ENCODE data around the gene STK10.
"Not testable (repeated sequence)": the region's sequence is repeated elsewhere in the genome, so short reads cannot be mapped to it uniquely, and the experiment has no call there.

STK10 gene

GRCh38 chr5:172164769-172165212, 23.2 kb downstream of the STK10 start:
- no peak for DNase-seq

DNA sequence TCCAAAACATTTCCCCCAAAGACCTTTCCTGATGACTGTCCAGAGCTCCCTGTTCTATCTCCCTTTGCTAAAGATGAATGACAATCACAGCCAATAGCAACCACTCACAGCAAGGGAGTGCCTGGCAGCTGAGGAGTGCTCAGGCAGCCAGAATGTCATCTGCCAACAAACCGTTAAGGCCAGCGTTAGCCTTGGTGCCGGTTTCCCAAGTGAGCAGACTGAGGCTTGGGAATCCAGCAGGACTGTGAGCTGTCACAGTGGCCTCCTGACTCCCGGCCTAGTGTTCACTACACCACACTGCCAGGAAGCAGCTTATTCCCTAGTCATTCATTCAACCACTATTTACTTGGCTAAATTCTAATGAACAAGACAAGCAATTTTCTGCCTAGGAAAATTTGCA, 24.7 kb downstream of the STK10 start:
- no peak for DNase-seq

GRCh38 chr5:172162987-172163343, 25.1 kb downstream of the STK10 start:
- no peak for DNase-seq

DNA sequence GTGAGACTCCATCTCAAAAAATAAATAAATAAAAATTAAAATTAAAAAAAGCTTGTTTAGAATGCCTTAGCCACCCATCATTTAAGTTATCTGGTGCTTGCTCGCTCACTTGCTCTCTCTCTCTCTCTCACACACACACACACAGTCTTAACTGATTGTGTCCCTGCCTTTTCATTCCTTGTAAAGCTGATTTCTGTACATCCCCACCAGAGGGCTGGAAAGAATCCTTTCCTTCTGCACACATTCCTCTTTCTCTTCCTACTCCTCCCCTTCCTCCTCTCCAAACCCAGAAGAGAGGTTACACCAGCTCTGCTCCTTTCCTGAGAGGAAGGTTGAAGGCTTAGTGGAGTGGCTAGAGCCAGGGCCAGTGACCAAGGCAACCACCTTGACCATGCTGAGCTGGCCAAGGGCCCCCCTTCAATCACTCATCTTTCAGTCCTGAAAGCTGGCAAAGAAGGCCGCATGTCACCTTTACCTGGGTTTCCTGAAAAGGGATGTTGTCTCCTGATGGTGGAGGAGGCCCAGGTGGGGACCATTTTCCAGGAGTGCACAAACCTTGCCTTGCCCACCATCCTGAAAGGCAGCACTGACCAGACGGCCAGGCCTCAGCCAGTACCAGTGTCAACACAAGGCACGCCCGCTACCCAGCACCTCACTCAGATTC, 25.6 kb downstream of the STK10 start:
- no peak for DNase-seq

DNA sequence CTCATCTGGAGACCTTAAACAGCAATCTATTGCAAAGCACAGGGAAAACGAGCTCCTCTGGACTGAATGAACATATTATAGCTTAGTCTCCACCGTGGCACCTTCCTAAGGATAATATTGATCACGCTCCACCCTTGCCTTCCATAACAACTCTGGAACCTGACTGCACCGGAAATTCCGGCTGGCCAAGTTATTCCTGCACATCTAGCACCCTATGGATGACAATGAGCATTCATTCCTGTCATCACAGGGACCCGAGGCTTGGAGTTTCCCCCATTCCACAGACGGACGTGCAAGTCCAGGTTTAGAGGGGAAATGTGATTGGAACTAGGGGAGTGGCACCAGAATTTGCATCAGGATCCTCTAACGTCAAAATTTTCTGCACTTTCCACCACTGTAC, 27.5 kb downstream of the STK10 start:
- DNase-seq, result no peak

GRCh38 chr5:172159016-172159415, 29.0 kb downstream of the STK10 start:
- DNase-seq, result no peak

DNA sequence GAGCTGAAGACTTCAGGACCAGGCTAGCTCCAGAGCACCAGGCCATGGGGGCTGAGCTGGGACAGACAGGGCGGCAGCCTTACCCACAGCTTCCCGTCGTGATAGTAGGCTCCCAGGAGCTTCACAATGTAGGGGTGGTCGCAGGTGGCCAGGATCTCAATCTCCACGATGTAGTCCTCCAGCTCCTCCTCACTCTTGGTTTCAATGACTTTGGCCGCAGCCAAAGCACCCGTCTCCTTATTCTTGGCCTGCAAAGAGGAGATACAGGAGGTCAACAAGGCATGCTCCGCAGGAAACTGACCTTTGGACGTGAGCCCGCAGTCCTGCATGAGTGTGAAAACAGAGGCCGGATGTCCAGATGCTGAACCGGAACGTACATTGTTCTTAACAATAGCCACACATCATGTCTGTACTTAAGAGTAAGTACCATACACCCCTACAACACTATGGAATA, 31.5 kb downstream of the STK10 start:
- DNase-seq, result no peak

DNA sequence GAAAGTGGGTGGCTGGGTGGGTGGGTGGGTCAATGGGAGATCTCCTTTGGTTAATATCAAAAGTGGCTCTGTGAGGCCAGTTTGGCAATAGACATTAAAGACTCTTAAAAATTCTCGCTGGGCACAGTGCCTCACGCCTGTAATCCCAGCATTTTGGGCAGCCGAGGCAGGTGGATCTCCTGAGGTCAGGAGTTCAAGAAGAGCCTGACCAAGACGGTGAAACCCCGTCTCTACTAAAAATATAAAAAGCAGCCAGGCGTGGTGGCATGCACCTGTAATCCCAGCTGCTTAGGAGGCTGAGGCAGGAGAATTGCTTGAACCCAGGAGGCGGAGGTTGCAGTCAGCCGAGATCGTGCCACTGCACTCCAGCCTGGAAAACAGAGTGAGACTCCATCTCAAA, 32.9 kb downstream of the STK10 start:
- DNase-seq, result not testable (repeated sequence)

GRCh38 chr5:172153695-172154094, 34.3 kb downstream of the STK10 start:
- DNase-seq, result no peak

DNA sequence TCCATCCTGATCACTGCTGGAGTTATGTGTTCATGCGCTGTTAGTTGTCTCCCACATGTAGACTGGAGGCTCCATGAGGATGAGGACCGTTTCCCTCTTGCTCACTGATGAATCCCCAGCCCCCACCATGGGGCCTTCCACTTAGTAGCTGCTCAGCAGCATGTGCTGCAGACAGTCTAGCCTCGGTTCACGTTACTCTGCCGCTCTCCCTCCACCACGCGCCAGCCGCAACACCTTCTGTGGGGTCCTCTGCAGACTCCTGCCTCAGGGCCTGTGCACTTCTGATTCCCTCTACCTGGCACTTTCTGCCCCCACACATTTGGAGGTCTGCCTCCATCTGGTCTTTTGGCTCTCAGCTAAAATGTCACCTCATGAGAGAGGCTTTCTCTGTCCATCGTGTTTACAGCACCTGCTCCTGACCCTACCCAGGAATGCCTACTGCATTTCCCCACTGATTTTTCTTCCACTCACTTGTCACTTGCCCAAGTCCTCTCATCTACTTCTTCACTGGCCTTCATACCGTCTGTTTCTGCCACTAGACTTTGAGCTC, 36.3 kb downstream of the STK10 start:
- DNase-seq, result no peak

- no peak for DNase-seq
Observed at GRCh38 chr5:172150514-172151425, 37.3 kb downstream of the STK10 start.

GRCh38 chr5:172149481-172149880, 38.5 kb downstream of the STK10 start:
- not testable (repeated sequence) for DNase-seq

GRCh38 chr5:172149073-172149472, 39.0 kb downstream of the STK10 start:
- DNase-seq, result no peak

DNA sequence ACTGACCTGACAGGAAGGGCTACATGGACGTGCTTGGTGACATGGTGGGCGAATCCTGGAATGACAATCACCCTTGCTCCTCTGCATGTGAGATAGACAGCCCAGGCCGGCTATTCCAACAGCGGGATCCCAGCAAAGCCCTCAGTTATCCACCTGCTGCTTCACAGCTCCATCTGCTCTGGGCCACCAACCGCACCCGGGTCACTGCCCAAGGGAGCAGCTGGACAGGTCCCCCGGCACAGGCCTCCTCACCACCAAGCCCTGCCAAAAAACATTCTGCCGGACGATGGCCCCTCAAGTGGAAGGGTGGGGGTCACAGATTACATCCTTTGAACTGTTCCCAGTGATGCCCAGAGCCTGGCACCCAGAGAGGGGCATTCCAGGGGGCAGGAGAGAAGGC, 39.6 kb downstream of the STK10 start:
- no peak for DNase-seq

- DNase-seq, result no peak
Observed at GRCh38 chr5:172147857-172148256, 40.2 kb downstream of the STK10 start.

- no peak for DNase-seq
Observed at GRCh38 chr5:172146748-172147092, 41.3 kb downstream of the STK10 start.

DNA sequence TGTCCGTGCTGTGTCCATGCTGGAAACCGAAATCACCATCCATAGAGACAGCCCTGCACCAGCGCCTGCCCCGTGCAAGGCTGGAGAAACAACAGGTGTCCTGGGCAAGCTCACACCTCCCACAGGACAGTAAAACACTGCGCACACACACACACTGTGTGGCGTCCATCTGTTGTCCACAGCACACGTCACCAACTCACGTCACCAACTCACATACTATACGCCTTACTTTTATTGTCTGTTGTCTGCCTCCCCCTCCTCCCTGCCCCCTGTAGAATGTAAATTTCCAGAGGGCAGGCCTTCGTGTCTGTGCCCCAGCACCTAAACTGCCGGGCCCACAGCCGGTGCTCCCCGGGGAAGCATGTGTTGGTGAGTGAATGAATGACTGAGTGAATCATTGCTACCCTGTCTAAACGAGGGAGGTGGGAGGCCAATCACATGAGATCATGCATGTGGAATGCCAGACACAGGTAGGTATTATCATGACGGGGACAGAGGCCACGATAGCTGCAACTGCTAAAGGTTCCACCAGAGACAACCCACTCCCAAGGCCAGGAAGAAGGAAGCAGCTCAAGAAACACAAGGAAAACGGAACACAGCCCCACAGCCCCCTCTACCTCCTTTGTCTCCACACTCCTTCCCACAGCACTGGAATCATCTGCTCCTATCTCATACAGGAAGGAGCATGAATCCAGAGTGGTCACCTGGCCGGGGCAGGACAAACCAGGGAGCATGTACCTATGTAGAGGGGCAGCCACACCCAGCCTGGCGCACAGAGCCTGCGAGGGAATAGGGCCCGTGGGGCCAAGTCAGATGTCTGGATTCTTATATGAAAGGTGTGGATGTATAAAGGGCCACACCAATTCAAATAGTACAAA, 41.9 kb downstream of the STK10 start:
- no peak for DNase-seq

DNA sequence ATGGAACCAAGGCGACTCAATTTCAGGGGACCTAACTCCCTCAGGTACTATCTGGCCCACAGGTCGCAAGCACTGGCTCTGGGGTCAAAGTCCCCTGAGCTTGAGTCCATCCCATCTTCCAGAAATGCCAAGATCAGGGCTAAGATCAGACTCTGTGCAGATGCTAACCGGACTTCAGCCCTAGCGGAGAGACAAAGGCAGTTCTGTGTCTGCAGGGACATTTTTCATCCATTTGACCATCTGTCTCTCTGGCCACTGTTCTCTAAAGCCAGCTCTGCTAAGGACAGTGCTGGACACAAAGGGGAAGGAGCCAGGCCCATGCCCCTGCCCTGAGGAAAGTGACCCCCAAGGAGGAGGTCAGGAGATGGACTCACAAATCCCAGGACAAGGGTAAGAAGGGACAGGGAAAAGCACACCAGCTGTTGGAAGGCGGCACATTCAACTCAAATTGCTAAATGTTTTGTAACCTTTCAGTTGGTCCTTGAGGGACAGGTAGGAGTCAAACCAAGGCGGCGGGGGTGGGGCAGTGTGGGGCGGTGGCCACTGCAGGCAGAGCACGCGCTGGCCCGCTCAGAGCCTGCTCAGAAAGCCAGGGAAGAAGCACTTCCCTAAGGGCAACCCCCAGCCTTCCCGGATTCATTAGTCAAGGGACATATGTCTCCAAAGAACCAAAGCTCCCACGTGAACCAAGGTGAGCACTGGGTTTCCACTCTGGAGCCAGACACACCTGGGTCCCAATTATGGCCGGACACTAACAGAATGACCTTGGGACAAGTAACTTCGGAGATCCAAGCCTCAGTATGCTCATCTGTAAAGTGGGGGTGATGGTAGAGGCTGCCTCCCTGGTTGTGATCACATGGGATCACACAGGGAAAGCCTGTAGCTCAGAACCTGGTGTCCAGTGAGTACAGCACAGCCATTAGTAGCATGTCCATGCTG, 42.8 kb downstream of the STK10 start:
- no peak for DNase-seq

DNA sequence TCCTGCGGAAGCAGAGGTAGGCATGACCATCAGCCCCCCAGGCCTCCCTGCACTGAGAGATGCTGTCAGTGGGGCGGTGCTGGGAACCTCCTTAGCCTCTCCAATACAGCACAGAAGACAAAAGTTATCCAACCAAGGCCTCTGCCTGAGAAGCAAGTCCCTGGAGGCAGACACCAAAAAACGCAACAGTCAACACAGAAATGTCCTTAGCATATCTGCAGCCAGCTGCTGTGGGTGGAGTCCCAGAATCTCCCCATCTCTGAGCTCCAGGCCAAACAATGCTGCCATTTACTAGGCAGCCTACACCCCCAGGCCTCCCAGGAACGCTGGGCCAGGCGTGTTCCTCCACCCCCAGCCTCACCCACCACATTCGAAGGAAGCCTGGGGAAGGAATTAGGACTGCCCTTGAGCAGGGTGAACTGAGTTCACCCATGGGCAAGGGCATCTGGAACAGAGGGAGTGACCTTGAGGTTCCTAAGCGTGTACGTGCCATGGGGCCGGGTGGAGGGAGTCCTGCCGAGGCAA, 43.7 kb downstream of the STK10 start:
- no peak for DNase-seq

DNA sequence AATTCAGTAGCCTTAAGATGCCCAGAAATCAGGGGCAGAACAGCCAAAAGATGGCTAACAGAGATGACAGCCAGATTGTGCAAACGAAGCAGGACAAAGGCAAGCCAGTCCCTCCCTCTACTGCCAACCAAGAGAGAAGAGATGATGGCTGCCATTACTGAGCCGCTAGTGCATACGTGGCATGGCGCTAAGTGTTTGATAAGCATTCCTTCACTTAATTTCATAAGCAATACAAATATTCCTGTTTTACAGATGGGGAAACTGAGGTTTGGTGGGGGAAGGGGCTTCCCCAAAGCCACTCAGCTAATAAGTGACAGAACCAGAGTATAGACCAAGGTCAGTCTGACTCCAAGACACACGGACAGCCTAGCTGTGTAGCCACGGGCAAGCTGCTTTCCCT, 44.1 kb downstream of the STK10 start:
- no peak for DNase-seq

DNA sequence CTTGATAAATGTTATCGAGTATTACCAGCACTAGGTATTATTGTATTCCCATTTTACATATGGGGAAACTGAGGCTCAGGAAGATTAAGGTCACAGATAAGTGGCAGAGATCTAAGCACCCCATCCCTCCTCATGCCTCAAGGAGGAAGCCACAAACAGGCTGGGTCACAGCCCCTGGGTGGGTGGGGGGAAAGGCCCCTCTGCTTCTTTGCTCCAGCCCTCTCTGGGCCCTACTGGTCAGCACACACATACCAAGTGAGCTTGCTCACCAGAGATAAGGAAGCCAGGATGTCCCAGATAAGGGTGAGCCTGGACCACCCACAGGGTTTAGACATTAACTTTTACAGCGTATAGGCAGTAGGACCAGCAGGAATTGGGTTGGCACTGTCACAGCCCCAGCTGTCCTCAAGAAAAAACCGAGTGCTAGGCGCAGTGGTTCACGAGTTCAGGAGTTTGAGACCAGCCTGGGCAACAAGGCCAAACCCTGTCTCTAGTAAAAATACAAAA, 45.3 kb downstream of the STK10 start:
- DNase-seq, result no peak

Measured in retina (tissue), 1 donor.